Measurements from ENCODE around the gene BCL7A.
"Not testable (repeated sequence)": the region's sequence is repeated elsewhere in the genome, so short reads cannot be mapped to it uniquely, and the experiment has no call there.

The BCL7A gene

DNA sequence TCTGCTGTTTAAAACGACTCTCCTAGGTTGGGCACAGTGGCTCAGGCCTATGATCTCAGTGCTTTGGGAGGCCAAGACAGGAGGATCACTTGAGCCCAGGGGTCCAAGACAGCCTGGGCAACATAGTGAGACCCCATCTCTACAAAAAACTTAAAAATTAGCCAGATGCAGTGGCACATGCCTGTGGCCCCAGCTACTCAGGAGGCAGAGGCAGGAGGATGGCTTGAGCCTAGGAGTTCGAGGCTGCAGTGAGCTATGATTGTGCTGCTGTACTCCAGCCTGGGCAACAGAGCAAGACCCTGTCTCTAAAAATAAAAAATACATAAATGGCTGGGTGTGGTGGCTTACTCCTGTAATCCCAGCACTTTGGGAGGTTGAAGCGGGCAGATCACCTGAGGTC, 19.8 kb downstream of the BCL7A start:
- H3K36me3 ChIP-seq (ENCODE audit: insufficient read depth, low read length) = peaks cover 69% of the 10 kb centered on the region
- not testable (repeated sequence) for H3K27me3 ChIP-seq (ENCODE audit: insufficient read depth, low read length); H3K4me1 ChIP-seq (ENCODE audit: insufficient read depth, low read length)

DNA sequence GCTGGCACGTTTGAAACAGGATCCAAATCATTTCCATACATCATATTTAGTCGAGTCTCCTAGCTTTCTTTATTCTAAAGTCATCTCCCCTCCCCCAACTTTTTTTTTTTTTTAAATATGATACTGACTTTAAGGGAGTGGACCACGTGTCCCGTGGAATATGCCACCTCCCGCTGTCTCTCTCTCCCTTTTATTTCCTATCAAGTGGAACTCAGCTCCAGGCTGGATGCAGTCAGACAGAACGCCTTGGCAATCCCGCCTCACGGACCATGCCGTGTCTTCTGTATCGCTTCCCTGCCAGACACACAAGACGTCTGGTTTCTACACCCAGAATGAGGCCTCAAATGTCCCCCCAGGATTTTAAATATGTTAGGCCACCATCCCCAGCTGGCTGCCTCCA, 21.2 kb downstream of the BCL7A start:
- H3K4me3 ChIP-seq (ENCODE audit: low read length) = no peak overlapping the region
- H3K9me3 ChIP-seq (ENCODE audit: low read length) = no peaks in the 10 kb centered on the region
- no peak overlapping the region for H2AFZ ChIP-seq (ENCODE audit: low read depth, low read length)
- no peaks in the 10 kb centered on the region for H3K4me1 ChIP-seq (ENCODE audit: insufficient read depth, low read length)
- H3K36me3 ChIP-seq (ENCODE audit: insufficient read depth, low read length) = peaks cover 60% of the 10 kb centered on the region
- H3K27me3 ChIP-seq (ENCODE audit: insufficient read depth, low read length) = no peaks in the 10 kb centered on the region

More for the DNA sequence above, 19.8 kb downstream of the BCL7A start:
- H2AFZ ChIP-seq (ENCODE audit: low read depth, low read length); H3K4me3 ChIP-seq (ENCODE audit: low read length); H3K9me3 ChIP-seq (ENCODE audit: low read length): not testable (repeated sequence)

DNA sequence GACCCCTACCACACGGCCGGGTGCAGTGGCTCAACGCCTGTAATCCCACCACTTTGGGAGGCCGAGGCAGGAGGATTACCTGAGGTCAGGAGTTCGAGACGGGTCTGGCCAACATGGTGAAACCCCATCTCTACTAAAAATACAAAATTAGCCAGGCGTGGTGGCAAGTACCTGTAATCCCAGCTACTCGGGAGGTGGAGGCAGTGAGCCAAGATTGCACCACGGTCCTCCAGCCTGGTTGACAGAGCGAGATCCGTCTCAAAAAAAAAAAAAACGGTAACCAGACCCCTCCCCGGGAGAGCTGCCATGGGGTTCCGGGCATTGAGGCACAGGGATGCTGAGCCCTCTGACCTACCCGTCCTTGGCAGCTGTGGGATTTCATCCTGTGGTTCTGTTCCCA, 21.8 kb downstream of the BCL7A start:
- Histone ChIP-seq H3K36me3 (ENCODE audit: insufficient read depth, low read length) (peaks cover 64% of the 10 kb centered on the region), H3K27me3 (ENCODE audit: insufficient read depth, low read length) (no peaks in the 10 kb centered on the region)

DNA sequence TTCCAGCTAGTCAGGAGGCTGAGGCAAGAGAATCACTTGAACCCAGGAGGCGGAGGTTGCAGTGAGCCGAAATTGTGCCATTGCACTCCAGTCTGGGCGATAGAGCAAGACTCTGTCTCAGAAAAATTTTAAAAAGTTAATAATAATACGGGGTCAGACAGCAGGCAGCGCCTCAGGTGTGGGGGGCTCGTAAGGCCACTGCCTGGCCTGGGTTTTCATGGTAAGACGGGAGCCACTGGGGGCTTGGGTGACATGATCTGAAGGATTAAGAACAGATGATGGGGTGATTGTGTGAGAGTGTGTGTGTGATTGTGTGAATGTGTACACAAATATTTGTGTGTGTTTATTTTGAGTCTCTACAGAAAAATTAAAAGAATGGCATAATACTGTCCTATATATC, 23.6 kb downstream of the BCL7A start:
- H3K4me1 ChIP-seq (ENCODE audit: insufficient read depth, low read length) = no peaks in the 10 kb centered on the region
- H3K9me3 ChIP-seq (ENCODE audit: low read length) = no peaks in the 10 kb centered on the region
- peaks cover 63% of the 10 kb centered on the region for H3K36me3 ChIP-seq (ENCODE audit: insufficient read depth, low read length)
- H3K27me3 ChIP-seq (ENCODE audit: insufficient read depth, low read length) = no peaks in the 10 kb centered on the region
- H3K4me3 ChIP-seq (ENCODE audit: low read length) = no peak overlapping the region
- H2AFZ ChIP-seq (ENCODE audit: low read depth, low read length) = no peak overlapping the region

More for the DNA sequence above, 21.8 kb downstream of the BCL7A start:
- H3K9me3 ChIP-seq (ENCODE audit: low read length) = no peaks in the 10 kb centered on the region
- H2AFZ ChIP-seq (ENCODE audit: low read depth, low read length) = no peak overlapping the region
- H3K4me3 ChIP-seq (ENCODE audit: low read length) = no peak overlapping the region
- H3K4me1 ChIP-seq (ENCODE audit: insufficient read depth, low read length) = no peaks in the 10 kb centered on the region

DNA sequence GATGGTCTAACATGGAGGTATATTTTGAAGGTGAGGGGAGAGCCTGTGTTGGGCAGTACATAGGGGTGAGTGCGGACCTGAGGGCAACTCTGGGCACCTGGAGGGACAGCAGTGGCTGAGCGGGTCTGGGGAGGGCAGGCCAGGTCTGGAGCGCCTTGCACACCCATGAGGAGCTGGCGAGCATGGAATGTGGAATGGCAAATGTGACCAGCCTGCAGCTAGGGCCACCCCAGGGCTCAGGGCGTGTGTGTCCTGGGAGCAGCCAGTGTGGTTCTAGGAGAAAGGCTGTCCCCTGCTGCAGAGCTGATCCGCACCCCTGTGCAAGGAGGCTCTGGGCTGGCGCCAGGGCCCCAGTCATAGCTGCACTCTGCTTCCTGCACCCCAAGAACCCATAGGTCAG, 24.5 kb downstream of the BCL7A start:
- Histone ChIP-seq H2AFZ (ENCODE audit: low read depth, low read length) (no peak overlapping the region), H3K4me3 (ENCODE audit: low read length) (no peak overlapping the region), H3K9me3 (ENCODE audit: low read length) (no peaks in the 10 kb centered on the region), H3K27me3 (ENCODE audit: insufficient read depth, low read length) (no peaks in the 10 kb centered on the region), H3K4me1 (ENCODE audit: insufficient read depth, low read length) (no peaks in the 10 kb centered on the region), H3K36me3 (ENCODE audit: insufficient read depth, low read length) (peaks cover 63% of the 10 kb centered on the region)

DNA sequence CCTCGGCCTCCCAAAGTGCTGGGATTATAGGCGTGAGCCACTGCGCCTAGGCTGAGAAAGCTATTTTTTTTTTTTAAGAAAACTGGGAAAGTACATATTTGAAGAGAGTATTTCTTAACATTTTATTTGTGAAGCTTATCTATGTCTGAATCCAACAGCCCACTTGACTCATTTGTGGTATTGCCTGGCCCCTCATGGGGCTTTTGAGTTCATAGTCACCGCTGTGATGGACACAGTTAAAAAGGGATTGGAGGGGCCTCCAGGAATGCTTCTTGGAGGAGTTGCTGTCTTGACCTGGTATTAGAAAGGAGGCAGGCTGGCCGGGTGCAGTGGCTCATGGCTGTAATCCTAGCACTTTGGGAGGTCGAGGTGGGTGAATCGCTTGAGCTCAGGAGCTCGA, 26.5 kb downstream of the BCL7A start:
- H3K4me3 ChIP-seq (ENCODE audit: low read length) = no peak overlapping the region
- H3K27me3 ChIP-seq (ENCODE audit: insufficient read depth, low read length) = no peaks in the 10 kb centered on the region
- H3K36me3 ChIP-seq (ENCODE audit: insufficient read depth, low read length) = peaks cover 51% of the 10 kb centered on the region
- no peak overlapping the region for H2AFZ ChIP-seq (ENCODE audit: low read depth, low read length)
- no peaks in the 10 kb centered on the region for H3K9me3 ChIP-seq (ENCODE audit: low read length)
- no peaks in the 10 kb centered on the region for H3K4me1 ChIP-seq (ENCODE audit: insufficient read depth, low read length)

DNA sequence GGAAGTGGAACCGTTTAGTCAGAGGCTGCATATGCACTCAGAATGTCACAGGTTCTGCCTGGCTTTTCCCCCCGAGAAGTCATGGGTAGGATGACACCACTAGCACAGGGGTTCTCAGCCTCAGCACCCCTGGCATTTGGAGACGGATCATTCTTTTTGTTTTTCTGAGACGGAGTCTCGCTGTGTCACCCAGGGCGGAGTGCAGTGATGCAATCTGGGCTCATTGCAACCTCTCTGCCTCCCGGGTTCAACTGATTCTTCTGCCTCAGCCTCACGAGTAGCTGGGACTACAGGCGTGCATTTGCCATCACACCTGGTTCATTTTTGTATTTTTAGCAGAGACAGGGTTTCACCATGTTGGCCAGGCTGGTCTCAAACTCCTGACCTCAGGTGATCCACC, 28.1 kb downstream of the BCL7A start:
- Histone ChIP-seq H3K9me3 (ENCODE audit: low read length) (no peaks in the 10 kb centered on the region), H3K4me3 (ENCODE audit: low read length) (no peak overlapping the region), H3K27me3 (ENCODE audit: insufficient read depth, low read length) (no peaks in the 10 kb centered on the region), H3K36me3 (ENCODE audit: insufficient read depth, low read length) (peaks cover 42% of the 10 kb centered on the region), H2AFZ (ENCODE audit: low read depth, low read length) (no peak overlapping the region), H3K4me1 (ENCODE audit: insufficient read depth, low read length) (no peaks in the 10 kb centered on the region)

DNA sequence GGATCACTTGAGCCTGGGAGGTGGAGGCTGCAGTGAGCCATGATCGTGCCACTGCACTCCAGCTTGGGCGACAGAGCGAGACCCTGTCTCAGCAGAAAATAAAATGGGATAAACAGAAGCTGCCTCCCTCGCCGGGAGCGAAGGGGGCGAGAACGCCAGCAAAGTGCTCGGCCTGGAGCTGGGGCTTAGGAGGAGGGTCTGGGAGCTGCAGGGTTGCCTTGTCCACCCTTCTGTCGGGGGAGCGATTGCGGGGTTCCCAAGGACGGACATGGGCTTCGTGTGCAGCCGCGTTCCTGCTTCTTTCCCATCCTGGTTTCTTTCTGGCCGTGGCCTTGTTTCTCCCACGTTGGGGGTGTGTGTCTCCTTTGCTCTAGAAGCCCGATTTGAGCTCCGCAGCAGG, 29.0 kb downstream of the BCL7A start:
- Histone ChIP-seq H3K36me3 (ENCODE audit: insufficient read depth, low read length) (peaks cover 45% of the 10 kb centered on the region), H3K9me3 (ENCODE audit: low read length) (no peaks in the 10 kb centered on the region), H3K4me1 (ENCODE audit: insufficient read depth, low read length) (no peaks in the 10 kb centered on the region), H3K27me3 (ENCODE audit: insufficient read depth, low read length) (no peaks in the 10 kb centered on the region), H2AFZ (ENCODE audit: low read depth, low read length) (no peak overlapping the region), H3K4me3 (ENCODE audit: low read length) (no peak overlapping the region)

DNA sequence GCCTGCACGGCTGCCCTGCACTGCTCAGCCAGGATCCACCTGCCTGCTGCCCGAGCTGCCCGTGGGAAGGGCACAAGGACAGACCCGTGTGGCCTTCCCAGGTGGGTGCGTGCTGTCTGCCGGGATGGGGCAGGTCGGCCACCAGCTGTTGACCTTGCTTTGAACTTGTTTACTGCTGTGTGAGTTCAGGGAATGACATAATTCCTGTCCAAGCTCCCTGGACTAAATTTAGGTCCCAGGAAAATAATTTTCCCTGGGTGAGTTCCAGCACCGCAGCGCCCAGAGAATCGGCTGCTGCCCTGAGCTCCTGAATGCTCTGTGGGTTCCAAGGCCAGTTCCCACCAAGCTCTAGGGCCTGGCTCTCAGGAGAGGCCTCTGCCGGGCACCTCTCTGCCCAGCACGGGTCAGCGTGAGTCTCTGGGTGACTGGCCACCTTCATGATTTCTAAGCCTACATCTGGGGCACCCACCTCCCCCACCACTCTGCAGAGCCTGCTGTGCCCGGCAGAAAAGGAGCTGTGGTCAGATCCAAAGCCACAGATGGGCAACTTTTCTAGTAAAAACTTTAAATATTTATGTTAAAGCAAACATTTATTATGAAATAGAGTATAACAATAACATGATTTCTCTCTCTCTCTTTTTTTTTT, 29.7 kb downstream of the BCL7A start:
- no peaks in the 10 kb centered on the region for H3K9me3 ChIP-seq (ENCODE audit: low read length)
- no peaks in the 10 kb centered on the region for H3K27me3 ChIP-seq (ENCODE audit: insufficient read depth, low read length)
- H3K4me3 ChIP-seq (ENCODE audit: low read length) = no peak overlapping the region
- no peaks in the 10 kb centered on the region for H3K4me1 ChIP-seq (ENCODE audit: insufficient read depth, low read length)
- peaks cover 45% of the 10 kb centered on the region for H3K36me3 ChIP-seq (ENCODE audit: insufficient read depth, low read length)
- H2AFZ ChIP-seq (ENCODE audit: low read depth, low read length) = no peak overlapping the region

DNA sequence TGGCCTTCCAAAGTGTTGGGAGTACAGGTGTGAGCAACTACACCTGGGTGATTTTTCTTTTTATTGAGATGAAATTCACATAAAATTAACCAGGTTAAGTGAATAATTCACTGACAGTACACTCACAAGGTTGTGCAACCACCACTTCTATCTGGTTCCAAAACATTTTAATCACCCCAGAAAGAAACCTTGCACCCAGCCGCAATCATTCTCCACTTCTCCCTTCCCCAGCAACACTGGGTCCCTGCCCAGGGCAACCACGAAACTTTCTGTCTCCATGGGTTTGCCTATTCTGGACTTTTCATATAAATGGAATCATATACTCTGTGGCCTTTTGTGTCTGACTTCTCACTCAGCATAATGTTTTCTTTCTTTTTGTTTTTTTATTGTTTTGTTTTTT, 30.6 kb downstream of the BCL7A start:
- Histone ChIP-seq H3K27me3 (ENCODE audit: insufficient read depth, low read length) (no peaks in the 10 kb centered on the region), H3K36me3 (ENCODE audit: insufficient read depth, low read length) (peaks cover 51% of the 10 kb centered on the region), H3K4me3 (ENCODE audit: low read length) (no peak overlapping the region), H3K9me3 (ENCODE audit: low read length) (no peaks in the 10 kb centered on the region), H2AFZ (ENCODE audit: low read depth, low read length) (no peak overlapping the region), H3K4me1 (ENCODE audit: insufficient read depth, low read length) (no peaks in the 10 kb centered on the region)

DNA sequence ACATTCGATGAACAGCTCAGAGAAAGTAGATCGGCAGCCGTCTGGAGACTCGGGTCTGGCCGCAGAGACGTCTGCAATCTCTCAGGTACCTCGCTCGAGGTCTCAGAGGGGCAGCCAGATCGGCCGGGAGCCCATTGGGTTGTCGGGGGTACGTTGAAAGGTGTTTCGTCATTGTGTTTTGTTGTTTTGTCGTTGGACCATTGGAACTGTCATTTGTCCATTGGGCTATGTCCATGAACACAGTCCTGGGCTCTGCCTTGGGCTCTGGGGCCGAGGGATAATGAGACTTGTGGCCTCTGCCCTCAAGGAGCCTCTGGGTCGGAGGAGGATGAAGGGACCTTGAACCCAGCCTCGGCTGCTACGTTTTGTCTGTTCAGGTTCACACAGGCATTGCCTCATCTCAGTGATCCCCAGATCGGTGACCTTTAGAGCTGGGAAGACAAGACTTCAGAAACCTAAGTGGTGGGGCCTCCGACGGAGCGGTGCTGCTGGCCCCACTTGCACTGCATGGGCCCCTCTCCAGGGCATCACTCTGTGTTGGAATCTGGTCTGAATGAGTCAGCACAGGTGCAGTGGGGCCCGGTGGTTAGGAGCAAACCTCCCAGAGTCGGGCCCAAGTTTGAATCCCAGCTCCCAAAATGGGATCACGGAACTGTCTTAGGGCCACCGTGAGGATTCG, 33.3 kb downstream of the BCL7A start:
- no peaks in the 10 kb centered on the region for H3K9me3 ChIP-seq (ENCODE audit: low read length)
- H3K4me1 ChIP-seq (ENCODE audit: insufficient read depth, low read length) = no peaks in the 10 kb centered on the region
- peaks cover 60% of the 10 kb centered on the region for H3K36me3 ChIP-seq (ENCODE audit: insufficient read depth, low read length)
- no peaks in the 10 kb centered on the region for H3K27me3 ChIP-seq (ENCODE audit: insufficient read depth, low read length)
- no peak overlapping the region for H2AFZ ChIP-seq (ENCODE audit: low read depth, low read length)
- no peak overlapping the region for H3K4me3 ChIP-seq (ENCODE audit: low read length)

DNA sequence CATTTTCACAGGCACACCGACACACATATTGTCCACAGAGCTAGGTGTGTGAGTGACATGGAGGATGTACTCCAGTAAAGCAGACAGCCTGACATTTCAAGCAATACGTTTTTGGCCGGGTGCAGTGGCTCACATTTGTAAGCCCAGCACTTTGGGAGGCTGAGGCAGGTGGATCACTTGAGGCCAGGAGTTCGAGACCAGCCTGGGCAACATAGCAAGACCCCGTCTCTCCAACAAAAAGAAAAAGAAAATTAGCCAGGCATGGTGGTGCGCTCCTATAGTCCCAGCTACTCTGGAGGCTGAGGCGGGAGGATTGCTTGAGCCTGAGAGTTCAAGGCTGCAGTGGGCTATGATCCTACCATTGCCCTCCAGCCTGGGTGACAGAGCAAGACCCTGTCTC, 34.7 kb downstream of the BCL7A start:
- H3K9me3 ChIP-seq (ENCODE audit: low read length); H3K4me3 ChIP-seq (ENCODE audit: low read length); H2AFZ ChIP-seq (ENCODE audit: low read depth, low read length); H3K4me1 ChIP-seq (ENCODE audit: insufficient read depth, low read length); H3K27me3 ChIP-seq (ENCODE audit: insufficient read depth, low read length): not testable (repeated sequence)
- peaks cover 58% of the 10 kb centered on the region for H3K36me3 ChIP-seq (ENCODE audit: insufficient read depth, low read length)

DNA sequence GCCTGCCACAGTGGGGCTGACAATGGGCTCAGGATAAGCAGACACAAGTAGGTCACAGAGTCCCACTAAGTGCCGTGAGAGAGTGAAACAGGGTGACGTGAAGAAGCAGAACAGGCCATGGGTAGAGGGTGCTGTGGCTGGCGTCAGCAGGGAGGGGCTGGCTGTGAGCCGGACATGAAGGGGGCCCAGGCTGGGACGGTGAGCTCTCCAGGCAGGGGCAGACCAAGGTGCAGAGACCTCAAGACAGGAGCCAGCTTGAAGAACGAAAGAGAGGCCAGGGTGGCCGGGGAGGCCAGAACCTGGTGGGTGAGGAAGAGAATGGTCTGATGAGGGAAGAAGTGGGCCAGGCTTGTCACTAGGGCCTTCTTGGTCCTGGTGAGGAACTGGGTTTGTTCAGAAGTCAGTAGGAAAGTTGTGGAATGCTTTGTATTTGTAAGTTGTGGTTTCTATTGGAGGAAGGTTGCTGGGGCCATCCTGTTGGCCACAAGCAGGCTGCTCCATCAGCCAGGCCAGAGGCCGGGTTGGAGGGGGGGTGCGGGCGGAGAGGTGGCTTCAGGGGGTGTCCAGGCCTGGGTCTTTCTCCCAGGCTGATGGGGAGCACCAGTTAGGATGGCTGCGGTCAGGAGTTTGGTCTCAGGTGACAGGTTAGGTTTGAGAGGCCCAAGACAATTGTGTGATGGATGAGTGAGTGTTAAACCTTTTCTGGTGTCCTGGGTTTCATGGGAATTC, 35.5 kb downstream of the BCL7A start:
- no peaks in the 10 kb centered on the region for H3K9me3 ChIP-seq (ENCODE audit: low read length)
- peaks cover 61% of the 10 kb centered on the region for H3K36me3 ChIP-seq (ENCODE audit: insufficient read depth, low read length)
- no peaks in the 10 kb centered on the region for H3K27me3 ChIP-seq (ENCODE audit: insufficient read depth, low read length)
- no peak overlapping the region for H2AFZ ChIP-seq (ENCODE audit: low read depth, low read length)
- H3K4me3 ChIP-seq (ENCODE audit: low read length) = no peak overlapping the region
- H3K4me1 ChIP-seq (ENCODE audit: insufficient read depth, low read length) = no peaks in the 10 kb centered on the region

All from neuron (in vitro differentiated cells).